ENCODE measurements around the gene BLACAT1. TPM values are rescaled to one million over a fixed set of nuclear protein-coding genes. Genes with fewer than 3 reads are reported as not detected.

The BLACAT1 gene
- total RNA-seq, 3 donors from 2014 or later: 0.14 to 0.46 (median 0.19) TPM

GRCh38 chr1:205430696-205431305 is 25.0 kb downstream of the BLACAT1 start:
- ATAC-seq: peak; percentile 70
- intact Hi-C loops (cut with DNase I, micrococcal nuclease): no loop called here

GRCh38 chr1:205429762-205430695 is 25.8 kb downstream of the BLACAT1 start:
- H3K4me1 ChIP-seq (ENCODE audit: low read depth): peaks cover 5% of the 10 kb centered on the region
- DNase-seq (no peak), ATAC-seq (no peak)
- H3K36me3 ChIP-seq (ENCODE audit: low read depth): no peaks in the 10 kb centered on the region
- H3K9me3 ChIP-seq: no peaks in the 10 kb centered on the region
- no peak for TF ChIP-seq CTCF (IDR thresholded peaks at IDR 0.05)
- intact Hi-C loops (cut with DNase I, micrococcal nuclease): no loop called here
- no peak overlapping the region for H3K4me3 ChIP-seq

More at GRCh38 chr1:205430696-205431305, 25.0 kb downstream of the BLACAT1 start:
- Histone ChIP-seq H3K36me3 (ENCODE audit: low read depth) (no peaks in the 10 kb centered on the region), H3K9me3 (no peaks in the 10 kb centered on the region), H3K4me3 (no peak overlapping the region), H3K4me1 (ENCODE audit: low read depth) (peaks cover 7% of the 10 kb centered on the region)
- peak in 2 of 3 donors; percentile 79 to 81 for DNase-seq
- peak; percentile 52 for TF ChIP-seq CTCF (IDR thresholded peaks at IDR 0.05)

GRCh38 chr1:205424901-205425600 is 30.8 kb downstream of the BLACAT1 start:
- intact Hi-C loops (cut with DNase I, micrococcal nuclease): no loop called here
- no peaks in the 10 kb centered on the region for H3K36me3 ChIP-seq (ENCODE audit: low read depth)
- no peaks in the 10 kb centered on the region for H3K9me3 ChIP-seq
- no peak for ATAC-seq
- H3K4me1 ChIP-seq (ENCODE audit: low read depth): no peaks in the 10 kb centered on the region
- TF ChIP-seq CTCF (IDR thresholded peaks at IDR 0.05): no peak
- no peak overlapping the region for H3K4me3 ChIP-seq
- DNase-seq: no peak

GRCh38 chr1:205423814-205424399 is 31.9 kb downstream of the BLACAT1 start:
- no peak for TF ChIP-seq CTCF (IDR thresholded peaks at IDR 0.05)
- Histone ChIP-seq H3K36me3 (ENCODE audit: low read depth) (no peaks in the 10 kb centered on the region), H3K4me3 (no peak overlapping the region), H3K9me3 (no peaks in the 10 kb centered on the region), H3K4me1 (ENCODE audit: low read depth) (no peaks in the 10 kb centered on the region)
- ATAC-seq: no peak
- no peak for DNase-seq
- intact Hi-C loops (cut with DNase I, micrococcal nuclease): no loop called here

- TF ChIP-seq CTCF (IDR thresholded peaks at IDR 0.05): no peak
- Histone ChIP-seq H3K9me3 (no peaks in the 10 kb centered on the region), H3K4me1 (ENCODE audit: low read depth) (no peaks in the 10 kb centered on the region), H3K4me3 (no peak overlapping the region), H3K36me3 (ENCODE audit: low read depth) (no peaks in the 10 kb centered on the region)
- intact Hi-C loops (cut with DNase I, micrococcal nuclease): no loop called here
- ATAC-seq: no peak
- DNase-seq: no peak
Observed at GRCh38 chr1:205422993-205423642, 32.7 kb downstream of the BLACAT1 start.
